Loucy (cell line): ENCODE results near the gene E2F1.

Experiments
- EZH2phosphoT487 ChIP-seq: fragments of 200-600 bp; IDR thresholded peaks from 2 replicates; pipeline ENCODE4 v1.6.1; 2018; ENCODE audit warnings: antibody characterized with exemption, mild to moderate bottlenecking, moderate library complexity, borderline replicate concordance
- TF ChIP-seq, protein P1 (sequence below): fragments of 200-600 bp; sonication (generic); conservative IDR thresholded peaks from 2 replicates; pipeline ENCODE4 v1.5.1; 2014; ENCODE audit warnings: mild to moderate bottlenecking, antibody characterized with exemption, low read length

DNA sequence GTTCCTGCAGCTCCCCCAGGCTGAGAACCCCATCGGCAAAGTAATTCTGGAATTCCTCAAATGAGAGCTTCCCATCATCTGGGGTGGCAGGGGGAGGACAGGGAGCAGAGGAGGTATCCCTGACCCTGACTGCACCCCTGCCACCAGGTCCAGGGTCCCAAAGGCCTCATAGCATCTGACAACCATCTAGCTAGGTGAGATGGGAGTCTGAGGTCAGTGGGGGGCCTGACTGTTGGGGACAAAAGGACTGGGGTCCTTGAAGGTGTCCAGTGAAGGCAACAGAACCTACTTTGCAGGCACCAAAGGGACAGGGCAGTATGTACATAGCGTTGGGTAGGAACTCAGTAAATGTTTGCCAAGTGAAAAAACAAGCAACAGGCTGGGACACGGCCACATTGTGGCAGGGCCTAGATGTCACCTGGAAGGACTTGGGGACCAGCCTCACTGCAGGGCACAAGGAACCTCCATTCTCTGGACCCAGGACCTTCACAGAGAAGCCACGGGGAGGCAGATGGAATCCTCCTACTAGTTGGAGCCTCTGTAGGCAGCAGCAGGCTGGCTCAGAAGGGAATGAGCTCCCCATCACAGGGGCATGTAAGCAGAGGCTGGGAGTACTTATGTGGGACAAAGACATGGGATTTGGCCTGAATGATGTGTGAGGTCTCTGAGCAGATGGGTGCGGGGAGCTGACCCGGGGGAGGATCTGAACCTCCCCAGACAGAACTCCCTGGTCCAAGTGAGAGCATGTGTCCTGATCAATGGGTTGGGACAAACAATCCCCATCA is 15.3 kb downstream of the E2F1 start:
- TF ChIP-seq, protein P1, sequence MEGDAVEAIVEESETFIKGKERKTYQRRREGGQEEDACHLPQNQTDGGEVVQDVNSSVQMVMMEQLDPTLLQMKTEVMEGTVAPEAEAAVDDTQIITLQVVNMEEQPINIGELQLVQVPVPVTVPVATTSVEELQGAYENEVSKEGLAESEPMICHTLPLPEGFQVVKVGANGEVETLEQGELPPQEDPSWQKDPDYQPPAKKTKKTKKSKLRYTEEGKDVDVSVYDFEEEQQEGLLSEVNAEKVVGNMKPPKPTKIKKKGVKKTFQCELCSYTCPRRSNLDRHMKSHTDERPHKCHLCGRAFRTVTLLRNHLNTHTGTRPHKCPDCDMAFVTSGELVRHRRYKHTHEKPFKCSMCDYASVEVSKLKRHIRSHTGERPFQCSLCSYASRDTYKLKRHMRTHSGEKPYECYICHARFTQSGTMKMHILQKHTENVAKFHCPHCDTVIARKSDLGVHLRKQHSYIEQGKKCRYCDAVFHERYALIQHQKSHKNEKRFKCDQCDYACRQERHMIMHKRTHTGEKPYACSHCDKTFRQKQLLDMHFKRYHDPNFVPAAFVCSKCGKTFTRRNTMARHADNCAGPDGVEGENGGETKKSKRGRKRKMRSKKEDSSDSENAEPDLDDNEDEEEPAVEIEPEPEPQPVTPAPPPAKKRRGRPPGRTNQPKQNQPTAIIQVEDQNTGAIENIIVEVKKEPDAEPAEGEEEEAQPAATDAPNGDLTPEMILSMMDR, result no peak
- no peak for TF ChIP-seq EZH2phosphoT487
